NCI-H2196 (cell line): ENCODE measurements around the gene PRELID1.
A peak's percentile ranks its signal among the peaks of the same experiment; 100 is the strongest.
"Not testable (repeated sequence)": the region's sequence is repeated elsewhere in the genome, so short reads cannot be mapped to it uniquely, and the experiment has no call there.

Experiments
- DNase-seq: peaks from one replicate; lab custom pipeline; 2025; ENCODE audit not compliant: unreplicated experiment; lab: John Stamatoyannopoulos, UW

Gene PRELID1

GRCh38 chr5:177299697-177300096, 3.9 kb upstream of the PRELID1 start:
- DNase-seq = no peak

- no peak for DNase-seq
Observed at GRCh38 chr5:177300236-177300880, 3.2 kb upstream of the PRELID1 start.

- DNase-seq = no peak
Observed at GRCh38 chr5:177300951-177301350, 2.6 kb upstream of the PRELID1 start.

GRCh38 chr5:177301503-177302165, 2.0 kb upstream of the PRELID1 start:
- peak; percentile 94 for DNase-seq

- peak; percentile 17 for DNase-seq
Observed at GRCh38 chr5:177302354-177303110, 1.1 kb upstream of the PRELID1 start.

GRCh38 chr5:177303925-177304391, 359 bp downstream of the PRELID1 start:
- DNase-seq = no peak

- DNase-seq = no peak
Observed at GRCh38 chr5:177304392-177305119, 957 bp downstream of the PRELID1 start.

- not testable (repeated sequence) for DNase-seq
Observed at GRCh38 chr5:177306103-177306640, 2.6 kb downstream of the PRELID1 start.

- no peak for DNase-seq
Observed at GRCh38 chr5:177306674-177307543, 3.3 kb downstream of the PRELID1 start.

GRCh38 chr5:177307544-177308363, 4.2 kb downstream of the PRELID1 start:
- DNase-seq = no peak

- no peak for DNase-seq
Observed at GRCh38 chr5:177308740-177309139, 5.1 kb downstream of the PRELID1 start.

- peak; percentile 51 for DNase-seq
Observed at GRCh38 chr5:177309351-177310191, 6.0 kb downstream of the PRELID1 start.

GRCh38 chr5:177310332-177310731, 6.7 kb downstream of the PRELID1 start:
- no peak for DNase-seq

- DNase-seq = no peak
Observed at GRCh38 chr5:177310757-177311391, 7.3 kb downstream of the PRELID1 start.

- DNase-seq = no peak
Observed at GRCh38 chr5:177311392-177311722, 7.8 kb downstream of the PRELID1 start.

- DNase-seq = peak; percentile 98
Observed at GRCh38 chr5:177311723-177312648, 8.4 kb downstream of the PRELID1 start, which contains the start of gene MXD3. Gene MXD3, minus strand, starts transcription at chr5:177311898. Its CDS starts 68 bp downstream, at chr5:177311830.
